ENCODE measurements around the gene PPP6R3. TPM values are rescaled to one million over a fixed set of nuclear protein-coding genes. Genes with fewer than 3 reads are reported as not detected.
A peak's percentile ranks its signal among the peaks of the same experiment; 100 is the strongest.

Gene PPP6R3
- total and polyA plus RNA-seq, 2 donors (not counting 3 experiments of a cell fraction or from before 2014, with no cell fraction given) = 31.7 to 98.8 TPM

DNA sequence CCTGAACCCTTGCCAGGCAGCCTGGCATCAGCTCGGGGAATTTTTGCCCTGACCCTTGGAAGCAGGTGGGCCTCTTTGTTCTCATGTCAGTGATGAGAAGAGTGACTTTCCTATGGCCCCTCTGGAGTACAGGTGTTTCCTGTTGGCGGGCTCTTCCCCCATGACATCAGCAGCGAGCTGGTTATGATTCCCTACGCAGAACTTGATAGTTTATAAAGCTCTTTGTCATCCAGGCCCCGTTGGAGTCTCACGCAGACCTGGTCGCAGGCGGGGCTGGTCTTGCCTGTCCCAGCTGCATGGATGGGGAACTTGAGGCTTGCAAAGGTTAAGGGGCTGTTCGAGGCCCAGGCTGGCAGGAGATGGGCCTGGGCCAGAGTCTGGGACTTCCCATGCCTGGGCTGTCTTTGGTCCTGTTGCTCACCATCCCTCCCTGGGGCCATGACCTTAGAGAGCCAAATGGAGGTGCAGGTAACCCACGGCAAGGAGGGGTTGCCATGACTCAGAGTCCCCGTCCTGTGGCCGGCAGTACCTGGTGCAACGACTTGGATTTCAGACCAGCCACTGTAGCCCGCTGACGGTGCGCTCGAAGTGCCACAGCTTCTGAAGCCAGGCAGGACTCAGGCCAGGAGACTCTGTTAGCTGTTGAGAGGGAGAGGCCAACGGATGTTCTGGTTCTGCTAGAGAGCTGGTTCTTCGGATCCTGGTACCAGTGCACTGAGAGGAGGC is 45.9 kb upstream of the PPP6R3 start:
- no TSS peak for BruUV-seq (replicated peaks)
- Histone ChIP-seq H3K9me1 (replicated peaks; ENCODE audit: control insufficient read depth, extremely low read depth, insufficient read depth, low read length) (no peaks in the 10 kb centered on the region), H3K27me3 (ENCODE audit: control insufficient read depth in 2 of 2, insufficient read depth in 2 of 2, low read length in 2 of 2) (no peaks in the 10 kb centered on the region), H3K79me2 (ENCODE audit: control insufficient read depth, insufficient read depth, low read length) (no peaks in the 10 kb centered on the region), H3K36me3 (ENCODE audit: control insufficient read depth in 2 of 2, extremely low read depth in 1 of 2, insufficient read depth in 2 of 2, low read length in 2 of 2) (peaks cover 9 to 57% of the 10 kb centered on the region in 2 experiments), H3K27ac (ENCODE audit: insufficient read depth, low read depth, low read length) (peak overlapping the region; percentile 20), H2AFZ (ENCODE audit: low read depth, low read length) (no peak overlapping the region), H3K9me3 (replicated peaks; ENCODE audit: control insufficient read depth, insufficient read depth, low read length) (no peaks in the 10 kb centered on the region), H3K4me2 (ENCODE audit: insufficient read depth, low read length) (no peak overlapping the region), H3K4me1 (ENCODE audit: control insufficient read depth, extremely low read depth, insufficient read depth, low read length) (peaks cover 4% of the 10 kb centered on the region), H4K20me1 (replicated peaks; ENCODE audit: control insufficient read depth, extremely low read depth, insufficient read depth, low read length) (no peaks in the 10 kb centered on the region), H3K9ac (replicated peaks; ENCODE audit: extremely low read depth, insufficient read depth, low read length) (no peak overlapping the region), H3K4me3 (replicated peaks in 1 of 3; ENCODE audit: insufficient read depth in 1 of 3, low read depth in 1 of 3, low read length in 3 of 3) (no peak overlapping the region)
- dilution Hi-C loops (cut with MboI; ENCODE audit: extremely low pct_ligation_motif_present, low sequenced_read_pairs) (no loop called here), intact Hi-C loops (cut with micrococcal nuclease) (no loop called here)
- TF ChIP-seq GATA2 (IDR thresholded peaks at IDR 0.05; ENCODE audit: insufficient read depth, insufficient read length, low read depth, low read length) (no peak), EZH2 (IDR thresholded peaks at IDR 0.05; ENCODE audit: borderline replicate concordance, low read depth, low read length, severe bottlenecking) (no peak), FOS (IDR thresholded peaks at IDR 0.05; ENCODE audit: borderline replicate concordance, insufficient read depth, low read length) (no peak), POLR2AphosphoS5 (IDR thresholded peaks at IDR 0.05; ENCODE audit: insufficient read depth, low read depth, low read length) (no peak), POLR2A (IDR thresholded peaks at IDR 0.05; ENCODE audit: low read depth, low read length) (no peak), JUN (IDR thresholded peaks at IDR 0.05; ENCODE audit: borderline replicate concordance, insufficient read depth, insufficient read length, low read depth) (no peak), MYC (IDR thresholded peaks at IDR 0.05; ENCODE audit: low read depth, low read length) (no peak)
- TF ChIP-seq, protein P1, sequence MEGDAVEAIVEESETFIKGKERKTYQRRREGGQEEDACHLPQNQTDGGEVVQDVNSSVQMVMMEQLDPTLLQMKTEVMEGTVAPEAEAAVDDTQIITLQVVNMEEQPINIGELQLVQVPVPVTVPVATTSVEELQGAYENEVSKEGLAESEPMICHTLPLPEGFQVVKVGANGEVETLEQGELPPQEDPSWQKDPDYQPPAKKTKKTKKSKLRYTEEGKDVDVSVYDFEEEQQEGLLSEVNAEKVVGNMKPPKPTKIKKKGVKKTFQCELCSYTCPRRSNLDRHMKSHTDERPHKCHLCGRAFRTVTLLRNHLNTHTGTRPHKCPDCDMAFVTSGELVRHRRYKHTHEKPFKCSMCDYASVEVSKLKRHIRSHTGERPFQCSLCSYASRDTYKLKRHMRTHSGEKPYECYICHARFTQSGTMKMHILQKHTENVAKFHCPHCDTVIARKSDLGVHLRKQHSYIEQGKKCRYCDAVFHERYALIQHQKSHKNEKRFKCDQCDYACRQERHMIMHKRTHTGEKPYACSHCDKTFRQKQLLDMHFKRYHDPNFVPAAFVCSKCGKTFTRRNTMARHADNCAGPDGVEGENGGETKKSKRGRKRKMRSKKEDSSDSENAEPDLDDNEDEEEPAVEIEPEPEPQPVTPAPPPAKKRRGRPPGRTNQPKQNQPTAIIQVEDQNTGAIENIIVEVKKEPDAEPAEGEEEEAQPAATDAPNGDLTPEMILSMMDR (IDR thresholded peaks at IDR 0.05; ENCODE audit: extremely low read depth in 1 of 2, insufficient read depth in 1 of 2, low read depth in 1 of 2, low read length in 2 of 2) = no peak
- TF ChIP-seq, protein P2, sequence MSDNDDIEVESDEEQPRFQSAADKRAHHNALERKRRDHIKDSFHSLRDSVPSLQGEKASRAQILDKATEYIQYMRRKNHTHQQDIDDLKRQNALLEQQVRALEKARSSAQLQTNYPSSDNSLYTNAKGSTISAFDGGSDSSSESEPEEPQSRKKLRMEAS (IDR thresholded peaks at IDR 0.05; ENCODE audit: insufficient read depth, insufficient read length) = no peak
- ChIA-PET POLR2A (no interaction called here), CTCF (interaction anchor here (0.7 to 1.6 kb wide), 5 partner anchors 22 to 206 kb away, joined by 3 to 5 read pairs (median 4); no protein-coding TSS in a partner anchor)
- DNase-seq (ENCODE audit: low read depth, low spot score) (peak; percentile 65), FAIRE-seq (peak; percentile 67)

Data from endothelial cell of umbilical vein (primary cell).